GM19397 (cell line): ENCODE results near the gene HPCAL1.

Experiments
- ATAC-seq: cut with Tn5 transposase; IDR thresholded peaks from one replicate; pipeline ENCODE4 v1.9.1; 2021; ENCODE audit warnings: mild to moderate bottlenecking, moderate library complexity; ENCODE audit not compliant: unreplicated experiment

HPCAL1 gene

DNA sequence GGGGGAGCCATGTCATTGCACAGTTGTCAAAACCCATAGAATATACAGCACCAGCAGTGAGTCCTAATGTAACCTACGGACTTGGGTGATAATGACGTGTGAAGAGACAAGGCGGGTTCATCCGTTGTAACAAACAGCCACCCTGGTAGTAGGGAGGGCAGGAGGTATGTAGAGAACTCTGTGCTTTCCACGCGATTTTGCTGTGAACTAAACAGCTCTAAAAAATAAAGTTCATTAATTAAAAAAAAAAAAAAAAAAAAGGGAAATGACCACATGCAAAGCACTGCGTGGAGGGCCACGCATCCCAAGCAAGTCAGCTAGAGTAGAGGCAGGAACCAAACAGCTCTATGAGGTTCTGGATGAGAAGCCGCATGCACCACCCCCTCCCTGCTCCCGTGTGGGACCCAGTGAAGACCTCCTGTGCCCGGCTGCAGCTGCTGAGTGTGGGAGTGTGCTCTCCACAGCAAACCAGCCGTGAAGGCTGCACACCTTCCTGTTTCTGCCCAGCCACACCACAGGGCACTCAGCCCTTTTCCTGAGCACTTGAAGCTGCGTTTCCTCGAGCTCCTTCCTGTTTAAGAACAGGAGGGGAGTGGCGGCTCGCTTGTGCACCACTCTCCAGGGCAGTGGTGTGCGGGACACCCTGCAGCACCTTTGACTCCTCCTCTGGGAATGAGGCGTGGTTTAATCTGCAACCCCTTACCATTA, 79.8 kb downstream of the HPCAL1 start:
- ATAC-seq: peak; percentile 50

DNA sequence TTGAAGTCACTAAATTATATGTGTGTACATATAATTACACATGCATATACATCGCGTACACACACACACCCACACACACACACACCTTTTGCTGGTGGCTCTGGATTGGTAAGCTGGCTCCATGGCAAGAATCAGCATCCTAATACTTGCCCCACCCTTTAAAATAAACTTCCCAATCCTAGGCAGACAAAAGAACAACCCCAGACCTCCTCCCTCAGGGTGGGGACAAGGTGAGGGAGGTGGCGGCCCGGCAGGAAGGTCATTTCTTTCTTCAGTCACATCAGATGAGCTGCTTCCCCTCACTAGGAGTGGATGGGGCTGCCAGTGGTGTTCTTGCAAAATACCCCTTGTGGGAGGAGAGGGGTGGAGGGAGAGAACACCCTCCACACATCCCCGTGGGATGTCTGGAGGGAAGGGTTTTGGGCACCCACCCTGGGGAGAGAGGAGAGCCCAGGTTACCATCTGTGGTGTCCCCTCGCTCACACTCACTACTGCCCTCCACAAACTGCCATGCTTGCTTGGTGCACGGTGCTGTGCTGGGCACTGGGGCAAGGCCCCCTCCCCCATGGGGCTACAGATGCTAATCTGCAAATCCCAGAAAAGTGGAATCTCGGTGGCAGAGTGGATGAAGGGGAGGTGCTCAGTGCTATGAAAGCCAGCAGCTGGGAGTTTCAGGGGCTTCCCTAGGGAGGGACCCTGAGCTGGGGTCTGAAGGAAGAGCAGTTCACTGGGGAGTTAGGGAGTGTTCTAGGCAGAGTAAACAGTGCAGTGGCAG, 81.4 kb downstream of the HPCAL1 start:
- no peak for ATAC-seq

DNA sequence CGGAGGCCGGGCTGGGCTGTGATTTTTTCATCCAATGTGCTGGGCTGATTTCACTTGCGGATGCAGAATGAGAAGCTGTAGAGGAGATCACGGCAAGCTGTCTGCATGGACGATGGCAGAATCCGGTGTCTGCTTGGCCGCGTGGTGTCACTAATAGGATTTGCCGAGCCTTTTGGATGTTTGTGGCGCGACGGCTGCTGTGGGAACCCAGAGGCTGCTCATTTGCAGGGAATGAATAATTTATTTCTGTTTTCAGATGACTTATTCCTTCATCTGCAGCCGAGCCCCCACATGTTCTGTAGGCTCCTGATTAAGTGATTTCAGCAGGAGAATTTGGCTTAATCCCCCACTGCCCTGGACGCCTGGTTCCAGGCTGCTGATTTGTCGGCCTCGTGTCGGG, 82.8 kb downstream of the HPCAL1 start:
- ATAC-seq: no peak

DNA sequence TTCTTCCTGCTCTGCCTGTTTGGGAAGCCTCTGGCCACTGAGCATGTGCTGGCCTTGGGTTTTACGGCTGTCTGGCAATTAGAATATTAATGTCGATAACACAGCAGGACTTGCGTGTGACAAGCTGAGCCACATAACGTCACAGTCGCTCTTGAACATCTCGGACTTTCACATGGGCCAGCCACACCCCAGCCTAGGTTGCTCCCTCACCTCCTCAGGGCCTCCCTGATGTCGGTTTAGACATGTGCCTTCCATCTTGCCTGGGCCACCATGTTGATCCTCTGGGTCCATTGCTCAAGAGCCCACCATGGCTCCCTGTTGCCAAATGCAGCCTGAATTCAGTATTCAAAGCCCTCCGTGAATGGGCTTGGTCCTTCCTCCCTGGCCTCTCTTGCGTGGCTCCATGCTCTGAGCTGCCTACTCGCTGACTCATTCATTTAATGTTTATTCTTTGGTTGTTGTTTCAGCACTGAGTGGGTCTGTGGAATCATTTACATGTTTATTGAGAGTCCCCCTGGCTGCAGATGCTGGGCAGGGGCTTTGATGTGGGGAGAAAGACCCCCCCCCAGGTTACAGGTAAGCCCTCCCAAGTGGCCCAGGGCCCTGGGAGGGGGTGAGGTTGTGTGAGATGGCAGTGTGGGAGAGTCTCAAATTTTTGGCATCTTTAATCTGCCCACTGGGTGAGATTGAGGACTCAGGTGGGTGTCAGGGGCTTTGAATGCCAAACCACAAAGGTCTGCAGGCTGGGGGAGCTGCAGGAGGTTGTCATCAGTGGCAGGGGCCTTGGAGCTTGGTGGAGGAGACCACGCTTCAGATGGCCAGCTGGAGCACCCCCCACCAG, 83.4 kb downstream of the HPCAL1 start:
- no peak for ATAC-seq

DNA sequence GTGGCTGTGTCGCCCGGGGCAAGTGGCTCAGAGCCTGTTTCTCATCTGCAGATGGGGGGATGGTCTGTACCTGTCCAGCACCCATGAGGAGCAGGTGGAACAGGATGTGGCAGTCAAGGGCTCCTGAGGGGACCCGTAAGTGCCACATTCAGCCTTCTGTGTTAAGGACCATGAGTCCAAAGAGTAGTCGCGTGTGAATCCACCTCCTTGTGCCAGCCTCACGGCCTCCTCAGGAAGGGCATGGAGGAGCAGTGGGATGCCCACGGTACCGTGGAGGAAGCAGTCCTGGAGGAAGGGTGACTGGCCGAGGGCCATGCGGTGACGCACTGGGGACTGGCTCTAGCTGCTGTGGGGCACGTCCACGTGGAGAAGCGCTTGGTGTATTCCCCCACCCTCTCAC, 84.3 kb downstream of the HPCAL1 start:
- ATAC-seq: no peak

DNA sequence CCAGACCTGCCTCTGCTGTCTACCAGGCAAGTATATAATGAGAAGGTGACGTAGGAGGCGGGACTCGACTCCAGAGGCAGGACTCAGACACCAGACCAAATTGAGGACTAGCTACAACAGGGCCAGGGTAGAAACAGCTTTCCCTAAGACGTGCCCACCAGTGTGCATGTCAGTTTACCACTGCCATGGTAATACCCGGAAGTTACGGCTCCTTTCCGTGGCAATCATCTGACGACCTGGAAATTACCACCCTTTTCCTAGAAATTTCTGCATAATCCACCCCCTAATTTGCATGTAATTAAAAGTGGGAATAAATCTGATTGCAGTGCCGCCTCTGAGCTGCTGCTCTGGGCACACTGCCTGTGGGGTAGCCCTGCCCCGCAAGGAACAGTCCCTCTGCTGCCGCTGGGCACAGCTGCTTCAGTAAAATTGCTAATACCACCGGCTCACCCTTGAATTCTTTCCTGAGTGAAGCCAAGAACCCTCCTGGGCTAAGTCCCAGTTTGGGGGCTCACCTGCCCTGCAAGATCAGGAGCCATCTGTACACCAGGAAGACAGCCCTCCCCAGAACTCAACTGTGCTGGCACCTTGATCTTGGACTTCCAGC, 86.4 kb downstream of the HPCAL1 start:
- ATAC-seq: no peak

- no peak for ATAC-seq
Measured at GRCh38 chr2:10389573-10389972, 86.9 kb downstream of the HPCAL1 start.

DNA sequence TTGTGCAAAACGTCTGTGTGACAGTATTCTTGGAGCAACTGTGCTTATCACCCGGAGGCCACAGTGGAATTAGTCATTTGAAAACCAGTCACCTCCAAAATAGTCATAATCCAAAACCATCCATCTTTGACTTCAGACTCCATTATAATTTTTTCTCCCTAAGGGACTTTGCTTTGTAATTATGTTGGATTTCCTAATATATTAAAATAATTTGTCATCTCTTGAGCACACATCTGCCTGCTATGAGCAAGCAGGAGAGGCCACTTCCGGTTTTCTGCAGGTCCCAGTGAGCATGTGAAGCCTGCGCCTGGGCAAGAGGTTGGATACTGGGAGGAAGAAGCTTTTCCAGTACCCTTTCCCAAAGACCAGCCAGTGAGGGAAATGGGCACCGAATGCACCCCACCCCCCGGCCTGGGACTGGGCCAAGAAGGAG, 87.7 kb downstream of the HPCAL1 start:
- ATAC-seq: no peak

DNA sequence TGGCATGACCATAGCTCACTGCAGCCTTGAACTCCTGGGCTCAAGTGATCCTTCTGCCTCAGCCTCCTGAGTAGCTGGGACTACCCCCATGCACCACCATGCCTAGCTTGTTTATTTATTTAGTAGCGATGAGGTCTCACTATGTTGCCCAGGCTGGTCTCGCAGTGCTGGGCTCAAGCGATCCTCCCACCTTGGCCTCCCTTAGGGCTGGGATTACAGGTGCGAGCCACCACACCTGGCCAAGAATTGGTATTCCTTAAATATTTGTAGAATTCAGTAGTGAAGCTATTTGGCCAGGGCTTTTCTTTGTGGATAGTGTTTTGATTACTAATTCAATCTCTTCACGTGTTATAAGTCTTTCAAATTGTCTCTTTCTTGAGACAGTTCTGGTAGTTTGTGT, 89.4 kb downstream of the HPCAL1 start:
- no peak for ATAC-seq

DNA sequence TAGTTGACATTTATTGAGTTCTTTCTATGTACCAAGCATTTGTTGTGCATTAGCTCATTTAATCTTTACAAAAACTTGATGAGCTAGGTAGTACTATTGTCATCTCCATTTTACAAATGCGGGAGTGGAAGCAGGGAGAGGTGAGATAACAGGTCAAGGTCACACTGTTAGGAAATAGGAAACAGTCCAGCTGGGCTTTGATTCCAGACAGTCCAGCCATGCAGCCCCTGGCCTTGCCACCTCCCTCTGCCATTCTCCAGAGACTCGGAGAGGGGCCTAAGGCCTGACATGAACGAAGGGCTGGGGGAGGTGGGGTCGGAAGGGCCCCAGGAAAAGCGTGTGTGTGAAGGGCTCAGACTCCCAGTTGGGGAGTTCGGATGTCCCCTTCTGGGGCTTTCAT, 89.8 kb downstream of the HPCAL1 start:
- ATAC-seq: no peak

DNA sequence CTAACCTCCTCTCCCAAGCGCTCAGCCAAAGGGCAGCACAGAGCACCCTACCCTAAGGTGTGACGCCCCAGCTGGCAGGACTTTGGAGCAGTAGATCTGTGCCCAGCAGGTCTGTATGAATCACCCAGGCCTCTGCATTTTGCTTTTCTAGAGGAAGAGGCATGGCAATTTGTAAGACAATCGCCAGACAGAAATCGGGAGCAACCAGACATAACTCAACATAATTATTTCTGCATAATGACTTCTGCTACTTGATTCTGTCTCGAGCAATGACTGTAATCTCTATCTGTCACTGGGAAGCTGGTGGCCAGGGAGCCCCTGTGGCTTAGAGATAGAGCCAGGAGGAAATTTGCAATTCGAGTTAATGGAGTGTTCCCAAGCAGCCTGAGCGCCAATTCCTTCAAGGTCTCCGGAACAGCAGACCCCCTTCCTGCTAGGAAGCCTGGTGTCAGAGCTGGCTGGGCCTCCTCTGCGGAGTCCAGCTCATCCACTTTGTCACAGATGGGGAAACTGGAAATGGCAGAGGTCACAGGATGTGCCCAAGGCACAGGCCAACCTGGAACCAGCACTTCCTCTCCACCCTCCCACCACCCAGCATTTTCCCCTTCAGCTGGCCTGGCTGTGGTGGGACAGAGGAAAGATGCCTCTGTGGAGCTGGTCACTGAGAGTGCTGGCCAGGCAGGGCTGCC, 90.4 kb downstream of the HPCAL1 start:
- ATAC-seq: no peak

DNA sequence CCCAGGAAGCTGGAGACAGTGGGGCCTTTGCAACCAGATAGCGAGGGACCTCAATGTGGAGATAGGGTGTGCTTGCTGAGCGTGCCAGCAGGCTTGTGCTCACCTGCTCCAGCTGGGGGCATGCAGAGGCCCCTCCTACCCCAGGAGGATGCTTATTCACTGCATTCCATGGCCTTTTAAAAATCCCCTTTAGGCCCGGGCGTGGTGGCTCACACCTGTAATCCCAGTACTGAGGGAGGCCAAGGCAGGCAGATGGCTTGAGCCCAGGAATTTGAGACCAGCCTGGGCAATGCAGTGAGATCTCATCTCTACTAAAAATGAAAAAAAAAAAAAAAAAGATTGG, 90.9 kb downstream of the HPCAL1 start:
- ATAC-seq: no peak

GRCh38 chr2:10395893-10396292, 93.2 kb downstream of the HPCAL1 start:
- ATAC-seq: no peak

DNA sequence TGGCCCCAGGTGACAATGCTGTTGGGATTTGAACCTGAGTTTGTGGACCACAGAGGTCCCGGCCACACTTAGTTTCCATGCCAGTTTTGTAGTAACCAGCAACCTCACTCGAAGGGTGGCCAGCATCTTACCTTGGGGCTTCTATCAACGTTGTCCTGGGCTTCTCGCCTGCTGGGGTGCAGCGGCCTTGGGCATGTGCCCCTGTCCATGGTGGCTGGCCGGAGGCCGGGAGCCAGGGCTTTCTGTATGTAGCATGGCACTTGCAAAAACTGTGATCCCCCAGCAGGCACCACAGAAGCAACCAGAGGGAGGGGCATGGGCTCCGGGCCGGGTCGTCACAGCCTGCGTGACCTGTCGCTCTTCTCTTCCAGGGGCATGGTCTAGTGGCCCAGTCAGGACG, 93.8 kb downstream of the HPCAL1 start:
- ATAC-seq: no peak

DNA sequence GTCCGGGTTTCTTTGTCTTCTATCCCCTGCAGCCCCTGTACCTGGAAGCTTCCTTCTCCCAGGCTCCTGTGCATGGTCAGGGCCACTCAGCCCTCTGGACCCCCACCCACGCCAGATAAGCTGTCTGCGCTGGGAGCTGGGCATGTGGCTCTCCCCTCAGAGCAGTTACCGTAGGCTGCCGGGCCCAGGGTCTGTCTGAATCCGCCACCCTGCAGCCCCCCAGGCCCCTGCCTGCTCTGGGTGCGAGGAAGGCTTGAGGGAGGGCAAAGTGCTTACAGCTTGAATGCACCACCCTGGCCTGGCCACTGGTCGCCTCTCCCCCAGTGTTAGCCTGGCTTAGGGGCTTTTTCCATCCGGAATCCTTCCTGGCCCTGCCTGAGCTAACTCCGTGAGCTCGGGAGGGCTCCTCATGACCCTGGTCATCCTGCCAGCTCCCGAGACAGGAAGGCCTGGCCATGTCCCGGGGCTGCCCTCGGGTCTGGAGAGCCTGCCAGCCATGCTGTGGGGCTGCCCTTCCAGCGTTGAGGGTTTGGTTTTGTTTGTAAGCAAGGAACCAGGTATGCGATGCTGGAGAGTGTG, 94.7 kb downstream of the HPCAL1 start:
- ATAC-seq: no peak

DNA sequence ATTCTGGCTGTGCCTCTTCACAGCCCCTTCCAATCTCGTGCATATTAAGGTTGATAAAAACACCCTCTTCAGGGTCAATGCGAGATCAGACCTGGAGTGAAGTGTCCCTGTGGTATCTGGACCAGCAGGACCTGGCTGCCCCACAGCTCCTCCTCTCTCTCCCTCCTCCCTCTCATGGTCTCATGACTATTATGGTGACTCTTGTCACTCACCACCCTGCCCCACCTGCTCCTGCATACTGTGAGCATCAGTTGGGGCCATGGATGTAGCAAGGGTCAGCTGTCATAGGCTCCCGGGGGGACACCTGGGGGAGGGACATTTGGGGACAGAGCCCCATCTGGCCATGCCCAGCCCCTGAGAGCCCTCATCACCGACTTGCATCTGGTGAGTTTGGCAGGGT, 95.2 kb downstream of the HPCAL1 start:
- no peak for ATAC-seq

GRCh38 chr2:10398496-10398895, 95.8 kb downstream of the HPCAL1 start:
- no peak for ATAC-seq

GRCh38 chr2:10399358-10399757, 96.7 kb downstream of the HPCAL1 start:
- no peak for ATAC-seq

- ATAC-seq: no peak
Measured at GRCh38 chr2:10400002-10400401, 97.3 kb downstream of the HPCAL1 start.

DNA sequence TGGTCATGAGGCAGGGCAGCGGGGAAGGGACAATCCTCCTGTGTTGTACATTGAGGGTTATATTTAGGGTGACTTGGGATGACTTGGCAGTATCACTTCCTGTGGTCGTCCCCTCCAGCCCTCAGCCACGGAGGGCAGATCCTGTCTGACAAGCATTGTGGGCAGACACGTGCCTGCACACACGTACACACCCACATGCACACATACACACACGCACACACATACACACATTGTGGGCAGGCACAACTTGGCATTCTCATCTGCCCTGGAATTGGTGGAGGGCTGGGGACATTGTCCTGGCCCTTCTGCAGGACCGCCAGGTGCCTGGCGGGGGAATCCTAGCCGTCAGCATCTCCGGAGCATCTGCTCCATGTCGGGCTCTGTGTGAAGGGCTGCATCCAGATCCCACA, 97.9 kb downstream of the HPCAL1 start:
- no peak for ATAC-seq
